Motor neuron (in vitro differentiated cells): ENCODE measurements around the gene IZUMO1. TPM values are rescaled to one million over a fixed set of nuclear protein-coding genes. Genes with fewer than 3 reads are reported as not detected.
"Not testable (repeated sequence)": the region's sequence is repeated elsewhere in the genome, so short reads cannot be mapped to it uniquely, and the experiment has no call there.

Source experiments
- ATAC-seq, 8 experiments: fragments of 200-7000 bp; cut with Tn5 transposase; replicated peaks in 6 of 8; 2 replicates each; pipeline ENCODE4 v1.8.0; 2021; ENCODE audit warnings: mild to moderate bottlenecking in 8 of 8, moderate library complexity in 8 of 8
- H3K27ac ChIP-seq, 2 donors: fragments of 250-450 bp; sonication (Bioruptor Pico); 2 replicates each; pipeline ENCODE4 v1.9.0; 2021; ENCODE audit warnings: antibody characterized with exemption in 2 of 2, mild to moderate bottlenecking in 2 of 2, moderate library complexity in 1 of 2
- H3K4me1 ChIP-seq, 2 donors: fragments of 250-450 bp; sonication (Bioruptor Pico); replicated peaks in 1 of 2; 2 replicates each; pipeline ENCODE4 v1.6.1; 2021; ENCODE audit warnings: antibody characterized with exemption in 2 of 2, mild to moderate bottlenecking in 2 of 2, moderate library complexity in 1 of 2
- H3K4me3 ChIP-seq, 5 donors: fragments of 250-450 bp; sonication (Bioruptor Pico); 2 replicates each; pipeline ENCODE4 v1.9.0; 2021; ENCODE audit warnings: antibody characterized with exemption in 5 of 5, mild to moderate bottlenecking in 5 of 5, moderate library complexity in 4 of 5
- WGBS, 10 experiments: fragments of 450-650 bp; shearing (Covaris generic); methylation state at CpG; one replicate each; pipeline ENCODE4 v1.0.0; 2022; 5-methylcytosine and 5-hydroxymethylcytosine counted together
- in situ Hi-C, 9 experiments: fragments of 400-800 bp; cut with MboI; loops; one replicate each; pipeline ENCODE4 v1.15.0; 2021; ENCODE audit warnings: low sequenced_read_pairs in 9 of 9, low pct_unique_long_range_greater_than_20kb in 2 of 9; ENCODE audit not compliant: unreplicated experiment in 9 of 9
- total RNA-seq, 8 experiments: library from RNA; unstranded; fragments of 300-600 nt; gene quantifications; 2 replicates each; pipeline versions ENCODE4 v1.2.3 to v1.2.4, GENCODE V29; 2022

Gene IZUMO1
- total RNA-seq, 8 experiments from 2014 or later = 0.14 to 0.76 (median 0.49) TPM; not detected in 1

GRCh38 chr19:48713864-48714755 lies 32.6 kb downstream of the IZUMO1 start:
- in situ Hi-C loops = no loop called here
- WGBS, 10 experiments = 0 to 3% (median 1%) methylated on average over 5 to 9 of the region's 67 CpGs; no CpG with 5 or more reads in 6 of the 10 experiments
- Histone ChIP-seq H3K27ac (peak overlapping the region; percentile 46 to 62), H3K4me1 (peaks cover 20 to 32% of the 10 kb centered on the region in 2 donors), H3K4me3 (peak overlapping the region; percentile 48 to 72 (median 53))
- peak; percentile 86 to 92 (median 89) for ATAC-seq

- ATAC-seq = no peak
- 0 to 80% (median 21%) methylated on average over 2 to 5 of the region's 25 CpGs; no CpG with 5 or more reads in 2 of the 10 experiments for WGBS, 10 experiments
- peak overlapping the region; percentile 48 to 72 (median 53) for H3K4me3 ChIP-seq
- H3K27ac ChIP-seq = peak overlapping the region; percentile 41 to 59
- in situ Hi-C loops = no loop called here
- peaks cover 13 to 25% of the 10 kb centered on the region in 2 donors for H3K4me1 ChIP-seq
Observed at GRCh38 chr19:48713041-48713863, 33.5 kb downstream of the IZUMO1 start.

GRCh38 chr19:48711106-48711662 lies 35.5 kb downstream of the IZUMO1 start:
- in situ Hi-C loops = no loop called here
- Histone ChIP-seq H3K4me1 (peaks cover 3 to 13% of the 10 kb centered on the region in 2 donors), H3K27ac (no peak overlapping the region), H3K4me3 (no peak overlapping the region)
- WGBS, 10 experiments = 83 to 100% (median 93%) methylated on average over 1 to 4 of the region's 4 CpGs; no CpG with 5 or more reads in 4 of the 10 experiments
- no peak for ATAC-seq

GRCh38 chr19:48708471-48708870 lies 38.2 kb downstream of the IZUMO1 start:
- ATAC-seq = no peak
- H3K27ac ChIP-seq = no peak overlapping the region
- H3K4me3 ChIP-seq = no peak overlapping the region
- peaks cover 3 to 5% of the 10 kb centered on the region in 2 donors for H3K4me1 ChIP-seq
- in situ Hi-C loops = no loop called here
- WGBS, 10 experiments = 32 to 60% (median 51%) methylated on average over 3 to 9 of the region's 11 CpGs; no CpG with 5 or more reads in 4 of the 10 experiments

DNA sequence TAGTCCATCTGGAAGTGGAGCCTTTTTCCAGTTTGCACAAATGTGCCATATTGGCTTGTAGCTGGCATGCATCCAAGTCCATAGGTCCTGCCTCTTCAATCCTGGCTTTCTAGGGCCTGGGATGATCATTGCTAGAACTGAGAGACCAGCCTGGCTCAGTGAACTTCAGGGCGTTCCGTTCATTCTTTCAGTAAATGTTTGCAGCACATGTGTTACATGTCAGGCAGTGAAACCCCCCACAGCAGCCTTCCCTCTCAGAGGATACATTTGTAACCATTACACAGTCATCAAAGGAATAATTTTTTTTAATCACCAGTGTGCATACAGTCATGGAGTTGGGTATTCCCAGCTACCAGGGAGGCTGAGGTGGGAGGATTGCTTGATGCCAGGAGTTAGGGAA lies 41.3 kb downstream of the IZUMO1 start:
- no peaks in the 10 kb centered on the region for H3K4me1 ChIP-seq
- 52 to 100% (median 75%) methylated on average over 1 to 2 of the region's 2 CpGs; no CpG with 5 or more reads in 7 of the 10 experiments for WGBS, 10 experiments
- in situ Hi-C loops = no loop called here
- H3K27ac ChIP-seq = no peak overlapping the region
- no peak overlapping the region for H3K4me3 ChIP-seq
- no peak for ATAC-seq

DNA sequence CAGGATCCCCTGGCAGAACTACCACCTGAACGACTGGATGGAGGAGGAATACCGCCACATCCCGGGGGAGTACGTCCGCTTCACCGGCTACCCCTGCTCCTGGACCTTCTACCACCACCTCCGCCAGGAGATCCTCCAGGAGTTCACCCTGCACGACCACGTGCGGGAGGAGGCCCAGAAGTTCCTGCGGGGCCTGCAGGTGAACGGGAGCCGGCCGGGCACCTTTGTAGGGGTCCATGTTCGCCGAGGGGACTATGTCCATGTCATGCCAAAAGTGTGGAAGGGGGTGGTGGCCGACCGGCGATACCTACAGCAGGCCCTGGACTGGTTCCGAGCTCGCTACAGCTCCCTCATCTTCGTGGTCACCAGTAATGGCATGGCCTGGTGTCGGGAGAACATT lies 43.4 kb downstream of the IZUMO1 start:
- no peak for ATAC-seq
- in situ Hi-C loops = no loop called here
- Histone ChIP-seq H3K4me3 (no peak overlapping the region), H3K4me1 (no peaks in the 10 kb centered on the region), H3K27ac (no peak overlapping the region)
- WGBS, 10 experiments = no CpG with 5 or more reads among the region's 23 CpGs

DNA sequence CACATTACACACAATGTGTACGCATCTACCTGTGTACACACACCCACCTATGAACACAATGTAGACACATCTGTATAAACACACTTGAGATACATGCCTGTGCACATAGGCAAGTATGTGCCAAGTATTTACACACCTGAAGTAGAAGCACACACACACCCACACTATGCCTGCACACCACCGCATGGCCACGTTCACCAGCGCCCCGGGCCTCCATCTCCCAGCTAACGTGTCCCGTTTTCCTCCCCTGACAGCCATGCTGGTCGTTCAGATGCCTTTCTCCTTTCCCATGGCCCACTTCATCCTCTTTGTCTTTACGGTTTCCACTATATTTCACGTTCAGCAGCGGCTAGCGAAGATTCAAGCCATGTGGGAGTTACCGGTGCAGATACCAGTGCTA lies 44.0 kb downstream of the IZUMO1 start:
- H3K27ac ChIP-seq = no peak overlapping the region
- in situ Hi-C loops = no loop called here
- no peaks in the 10 kb centered on the region for H3K4me1 ChIP-seq
- H3K4me3 ChIP-seq = no peak overlapping the region
- ATAC-seq = no peak
- WGBS, 10 experiments = 49 to 100% (median 90%) methylated on average over 2 to 5 of the region's 13 CpGs; no CpG with 5 or more reads in 5 of the 10 experiments

- peak in 1 of 8 experiments; percentile 22 for ATAC-seq
- in situ Hi-C loops = no loop called here
- 17 to 100% (median 61%) methylated on average over 1 to 4 of the region's 4 CpGs; no CpG with 5 or more reads in 4 of the 10 experiments for WGBS, 10 experiments
- no peak overlapping the region for H3K27ac ChIP-seq
- H3K4me3 ChIP-seq = no peak overlapping the region
- H3K4me1 ChIP-seq = peaks cover 0 to 5% of the 10 kb centered on the region in 2 donors
Observed at GRCh38 chr19:48698046-48698445, 48.7 kb downstream of the IZUMO1 start.

- Histone ChIP-seq H3K4me1 (peaks cover 0 to 5% of the 10 kb centered on the region in 2 donors), H3K4me3 (no peak overlapping the region), H3K27ac (no peak overlapping the region)
- WGBS, 10 experiments = 0 to 24% (median 9%) methylated on average over 1 to 7 of the region's 34 CpGs; no CpG with 5 or more reads in 4 of the 10 experiments
- ATAC-seq = peak; percentile 30 to 92 (median 60)
- in situ Hi-C loops = no loop called here
Observed at GRCh38 chr19:48696353-48697010, 50.2 kb downstream of the IZUMO1 start.

GRCh38 chr19:48695743-48696352 lies 50.9 kb downstream of the IZUMO1 start, which contains the start of gene FUT2:
TSS of gene FUT2 (plus strand) at chr19:48695971. CDS start at chr19:48702957, 6,986 bp downstream.
- peak in 3 of 8 experiments; percentile 3 to 18 (median 9) for ATAC-seq
- in situ Hi-C loops = no loop called here
- peaks cover 0 to 5% of the 10 kb centered on the region in 2 donors for H3K4me1 ChIP-seq
- H3K27ac ChIP-seq = no peak within 1 kb of the TSS
- 48 to 90% (median 60%) methylated on average over 3 to 6 of the region's 16 CpGs; no CpG with 5 or more reads in 6 of the 10 experiments for WGBS, 10 experiments
- H3K4me3 ChIP-seq = no peak within 1 kb of the TSS

GRCh38 chr19:48693629-48694028 lies 53.1 kb downstream of the IZUMO1 start:
- WGBS, 10 experiments = 60 to 100% (median 86%) methylated on average over 1 to 8 of the region's 9 CpGs; no CpG with 5 or more reads in 1 of the 10 experiments
- H3K4me3 ChIP-seq, in situ Hi-C loops, ATAC-seq, H3K27ac ChIP-seq, H3K4me1 ChIP-seq: not testable (repeated sequence)
